ENCODE data around the gene ZNF710.
"Not testable (repeated sequence)": the region's sequence is repeated elsewhere in the genome, so short reads cannot be mapped to it uniquely, and the experiment has no call there.

Gene ZNF710, protein sequence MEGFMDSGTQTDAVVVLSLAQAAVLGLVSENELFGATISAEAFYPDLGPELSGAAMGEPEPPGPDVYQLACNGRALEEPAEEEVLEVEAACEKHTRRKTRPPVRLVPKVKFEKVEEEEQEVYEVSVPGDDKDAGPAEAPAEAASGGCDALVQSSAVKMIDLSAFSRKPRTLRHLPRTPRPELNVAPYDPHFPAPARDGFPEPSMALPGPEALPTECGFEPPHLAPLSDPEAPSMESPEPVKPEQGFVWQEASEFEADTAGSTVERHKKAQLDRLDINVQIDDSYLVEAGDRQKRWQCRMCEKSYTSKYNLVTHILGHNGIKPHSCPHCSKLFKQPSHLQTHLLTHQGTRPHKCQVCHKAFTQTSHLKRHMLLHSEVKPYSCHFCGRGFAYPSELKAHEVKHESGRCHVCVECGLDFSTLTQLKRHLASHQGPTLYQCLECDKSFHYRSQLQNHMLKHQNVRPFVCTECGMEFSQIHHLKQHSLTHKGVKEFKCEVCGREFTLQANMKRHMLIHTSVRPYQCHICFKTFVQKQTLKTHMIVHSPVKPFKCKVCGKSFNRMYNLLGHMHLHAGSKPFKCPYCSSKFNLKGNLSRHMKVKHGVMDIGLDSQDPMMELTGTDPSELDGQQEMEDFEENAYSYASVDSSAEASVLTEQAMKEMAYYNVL

DNA sequence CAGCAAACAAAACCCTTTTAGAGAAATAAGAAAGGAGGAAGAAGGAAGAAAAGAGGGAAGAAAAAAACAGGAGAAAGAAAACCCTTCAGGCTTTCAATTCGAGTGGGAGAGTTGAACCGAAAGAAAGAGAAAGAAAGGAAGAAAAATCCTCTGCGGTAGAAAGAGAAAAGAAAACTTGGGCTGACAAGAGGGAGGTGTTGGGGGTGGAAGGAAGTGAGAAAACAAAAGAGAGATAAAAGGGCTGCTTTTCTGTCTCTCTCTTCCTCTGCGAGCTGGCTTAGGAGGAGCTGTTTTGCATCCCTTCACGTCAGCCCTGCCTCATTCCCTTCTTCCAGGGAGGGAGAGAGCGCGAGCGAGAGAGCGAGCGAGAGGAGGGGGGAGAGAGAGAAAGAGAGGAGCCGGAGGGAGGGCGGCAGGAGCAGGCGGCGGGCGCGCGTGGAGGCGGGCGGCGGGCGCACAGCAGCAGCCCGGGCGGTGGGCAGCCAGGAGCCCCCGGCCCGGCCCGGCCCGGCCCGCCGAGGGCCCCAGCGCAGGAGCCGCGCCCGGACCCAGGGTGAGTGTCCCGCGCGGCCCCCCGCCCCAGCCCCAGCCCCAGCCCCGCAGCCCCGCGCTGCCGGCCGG lies at the start of gene ZNF710:
ZNF710 (plus strand) TSS at position 263 of the 621 bp plus-strand sequence. CDS start 65,814 bp downstream, outside the sequence.
- no peak for DNase-seq (ENCODE audit: low read depth in 4 of 4, low spot score in 1 of 4)

DNA sequence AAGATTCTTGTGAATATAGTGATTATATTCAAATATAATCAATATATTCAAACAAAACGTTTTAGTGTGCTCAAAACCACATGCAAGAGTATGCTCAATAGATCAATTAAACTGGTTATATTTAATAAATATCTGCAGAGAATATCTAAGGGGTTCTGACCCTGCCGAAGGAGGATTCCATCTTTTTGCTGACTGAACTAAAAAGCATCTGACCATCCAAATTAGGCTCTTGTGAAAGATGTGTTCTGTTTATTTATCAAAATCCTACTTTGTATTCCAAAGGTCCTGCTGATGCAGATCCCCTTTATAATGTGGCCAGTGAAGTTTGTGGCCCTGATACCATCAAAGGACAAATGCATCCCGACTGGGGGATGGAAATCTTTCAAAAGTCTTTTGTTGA lies 46.6 kb upstream of the ZNF710 start:
- DNase-seq (ENCODE audit: low read depth in 4 of 4, low spot score in 1 of 4), result no peak

DNA sequence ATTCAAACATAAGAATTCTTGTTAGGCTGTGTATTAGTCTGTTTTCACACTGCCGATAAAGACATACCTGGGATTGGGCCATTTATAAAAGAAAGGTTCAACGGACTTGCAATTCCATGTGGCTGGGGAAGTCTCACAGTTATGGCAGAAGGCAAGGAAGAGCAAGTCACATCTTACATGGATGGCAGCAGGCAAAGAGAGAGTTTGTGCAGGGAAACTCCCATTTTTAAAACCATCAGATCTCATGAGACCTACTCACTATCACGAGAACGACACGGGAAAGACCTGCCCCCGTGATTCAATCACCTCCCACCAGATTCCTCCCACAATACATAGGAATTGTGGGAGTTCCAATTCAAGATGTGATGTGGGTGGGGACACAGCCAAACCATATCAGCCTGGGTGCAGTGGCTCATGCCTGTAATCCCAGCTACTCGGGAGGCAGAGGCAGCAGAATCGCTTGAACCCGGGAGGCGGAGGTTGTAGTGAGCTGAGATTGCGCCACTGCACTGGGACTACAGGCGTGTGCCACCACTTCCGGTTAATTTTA lies 45.6 kb upstream of the ZNF710 start:
- not testable (repeated sequence) for DNase-seq (ENCODE audit: low read depth in 4 of 4, low spot score in 1 of 4)

DNA sequence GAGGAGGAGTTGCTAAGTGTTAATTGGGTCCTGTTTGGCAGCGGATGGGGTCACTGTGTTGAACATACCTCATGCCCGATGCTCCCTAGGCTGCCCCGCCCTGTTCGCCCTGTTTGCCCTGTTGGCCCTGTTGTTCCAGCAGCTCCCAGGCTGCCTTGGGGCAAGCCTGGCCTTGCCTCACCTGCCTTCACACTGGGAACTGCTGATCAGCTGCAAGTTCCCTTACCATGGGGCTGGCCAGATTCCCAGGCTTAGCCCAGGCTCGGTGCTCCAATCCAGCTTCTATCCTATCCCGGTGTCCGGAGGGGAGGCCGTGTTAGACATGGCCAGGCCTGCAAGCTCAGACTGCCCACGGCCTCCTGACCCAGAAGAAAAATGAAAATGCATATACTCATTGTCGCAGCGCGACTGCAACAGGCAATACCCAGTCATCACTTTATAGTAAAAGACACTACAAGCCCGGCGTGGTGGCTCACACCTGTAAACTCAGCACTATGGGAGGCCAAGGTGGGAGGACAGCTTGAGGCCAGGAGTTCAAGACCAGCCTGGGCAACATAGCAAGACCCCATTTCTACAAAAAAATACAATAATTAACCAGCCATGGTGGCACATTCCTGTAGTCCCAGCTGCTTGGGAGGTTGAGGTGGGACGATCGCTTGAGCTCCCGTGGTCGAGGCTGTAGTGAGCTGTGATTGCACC lies 42.9 kb upstream of the ZNF710 start:
- DNase-seq (ENCODE audit: low read depth in 4 of 4, low spot score in 1 of 4), result no peak

DNA sequence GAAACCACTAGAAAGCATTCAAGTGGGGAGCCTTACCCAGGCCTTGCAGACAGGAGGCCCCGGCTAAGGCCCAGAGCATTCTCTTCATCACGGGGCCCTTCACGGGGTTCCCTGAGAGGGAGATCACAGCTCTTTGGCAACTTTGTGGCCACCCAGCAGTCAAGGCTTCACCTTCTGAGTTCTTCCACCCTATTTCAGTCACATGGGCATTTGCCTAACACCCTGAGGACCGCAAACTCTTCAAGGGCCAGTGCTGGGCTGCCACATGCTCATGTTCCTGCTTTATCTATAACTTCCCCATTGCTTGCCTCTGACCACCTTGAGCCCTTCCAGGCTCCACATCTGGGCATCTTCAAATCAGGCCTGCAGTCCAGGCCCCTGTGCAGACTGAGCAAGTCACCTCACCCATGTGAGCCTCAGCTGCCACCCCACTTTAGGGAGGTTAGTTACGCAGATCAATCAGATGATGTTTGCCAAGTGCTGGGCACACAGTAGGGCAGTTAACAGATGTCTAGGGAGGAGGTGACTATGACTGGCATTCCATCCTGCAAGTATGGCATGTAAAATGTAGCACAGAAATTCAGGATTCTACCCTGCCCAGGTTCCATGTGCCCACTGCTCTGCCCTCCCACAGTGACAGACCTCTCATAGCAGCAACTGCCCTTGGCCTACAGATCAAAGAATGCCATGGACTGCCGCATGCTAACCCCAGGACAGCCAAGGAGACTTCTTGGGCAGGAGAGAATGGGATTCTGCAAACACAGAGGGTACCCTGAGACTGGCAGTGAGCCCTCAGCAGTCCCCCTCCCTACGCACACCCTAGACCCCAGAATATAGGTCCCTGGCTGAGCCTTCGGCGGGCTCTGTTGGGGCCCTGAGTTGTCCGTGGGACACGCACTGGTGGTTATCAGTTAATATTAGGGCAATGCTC lies 37.6 kb upstream of the ZNF710 start:
- no peak for DNase-seq (ENCODE audit: low read depth in 4 of 4, low spot score in 1 of 4)

DNA sequence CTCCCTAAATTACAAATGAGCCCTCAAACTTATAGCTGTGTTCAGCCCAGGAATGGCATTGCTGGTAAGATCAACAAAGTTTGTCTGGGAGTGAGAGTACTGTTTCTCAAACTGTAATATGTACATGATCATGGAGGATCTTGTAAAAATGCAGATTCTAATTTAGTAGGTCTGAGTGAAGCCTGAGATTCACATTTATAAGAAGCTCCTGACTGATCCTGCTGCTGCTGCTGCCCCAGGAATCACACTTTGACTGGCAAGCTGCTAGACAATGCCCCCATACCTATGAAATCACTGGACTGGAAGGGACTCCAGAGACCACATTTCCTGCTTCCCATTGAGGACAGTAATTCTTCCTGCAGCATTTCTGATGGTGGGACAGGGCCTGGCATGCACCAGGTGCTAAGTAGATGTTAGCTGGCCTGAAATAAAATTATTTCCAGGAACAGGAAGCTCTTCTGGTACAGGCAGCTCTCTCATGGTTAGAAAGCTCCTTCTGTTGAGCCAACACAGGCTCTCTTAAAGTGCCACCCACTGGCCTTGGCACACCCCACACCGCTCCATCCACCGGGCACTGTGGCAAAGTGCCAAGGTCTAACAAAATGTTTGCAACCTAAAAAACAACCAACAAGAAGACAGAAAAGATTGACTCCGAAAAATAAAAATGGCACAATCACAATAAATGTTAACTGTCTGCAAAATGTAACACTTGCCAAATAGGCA lies 36.7 kb upstream of the ZNF710 start:
- DNase-seq (ENCODE audit: low read depth in 4 of 4, low spot score in 1 of 4), result no peak

DNA sequence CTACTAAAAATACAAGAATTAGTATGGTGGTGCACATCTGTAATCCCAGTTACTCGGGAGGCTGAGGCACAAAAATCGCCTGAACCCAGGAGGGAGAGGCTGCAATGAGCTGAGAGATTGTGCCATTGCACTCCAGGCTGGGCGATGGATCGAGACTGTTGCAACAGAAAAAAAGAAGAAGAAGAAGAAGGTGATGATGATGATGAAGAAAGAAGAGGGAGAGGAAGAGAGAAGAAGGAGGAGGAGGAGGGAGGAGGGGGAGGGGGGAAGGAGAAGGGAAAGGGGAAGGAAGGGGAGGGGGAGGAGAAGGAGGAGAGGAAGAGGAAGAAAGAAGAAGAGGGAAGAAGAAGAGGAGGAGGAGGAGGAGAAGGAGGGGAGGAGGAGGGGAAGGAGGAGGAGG lies 33.2 kb upstream of the ZNF710 start:
- DNase-seq (ENCODE audit: low read depth in 4 of 4, low spot score in 1 of 4), result no peak

DNA sequence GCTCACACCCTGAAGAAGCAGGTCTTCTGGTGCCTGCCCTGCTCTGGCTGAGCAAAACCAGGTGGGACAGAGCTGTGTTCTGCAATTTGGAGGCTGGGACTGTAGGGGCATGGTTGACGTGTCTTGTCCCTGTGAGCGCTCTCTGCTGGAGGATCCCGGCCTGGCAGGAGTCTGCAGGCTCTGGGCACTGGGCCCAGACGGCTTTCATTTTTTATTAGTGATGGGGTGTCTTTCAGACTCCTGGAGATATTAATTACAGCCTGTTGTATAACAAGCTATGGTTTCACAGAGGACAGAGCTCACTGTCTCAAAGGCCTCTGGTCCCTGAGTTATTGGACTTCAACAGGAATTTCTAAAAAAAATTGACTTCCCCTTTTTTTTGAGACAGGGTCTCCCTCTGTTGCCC lies 29.5 kb upstream of the ZNF710 start:
- DNase-seq (ENCODE audit: low read depth in 4 of 4, low spot score in 1 of 4), result peak; percentile 1 to 36 (median 5)

DNA sequence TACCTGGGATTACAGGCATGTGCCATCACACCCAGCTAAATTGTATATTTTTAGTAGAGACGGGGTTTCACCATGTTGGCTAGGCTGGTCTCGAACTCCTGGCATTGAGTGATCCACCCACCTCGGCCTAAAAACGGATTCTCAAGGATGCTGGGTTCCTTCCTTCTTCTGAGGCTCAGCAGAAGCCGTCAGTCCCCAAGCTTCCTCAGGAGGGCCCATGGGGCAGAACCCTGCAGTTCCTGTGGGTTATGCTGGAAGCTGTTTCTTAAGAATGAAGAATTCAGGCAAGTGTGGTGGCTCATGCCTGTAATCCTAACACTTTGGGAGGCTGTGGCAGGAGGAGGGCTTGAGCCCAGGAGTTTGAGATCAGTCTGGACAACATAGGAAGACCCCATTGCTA lies 29.0 kb upstream of the ZNF710 start:
- no peak for DNase-seq (ENCODE audit: low read depth in 4 of 4, low spot score in 1 of 4)

DNA sequence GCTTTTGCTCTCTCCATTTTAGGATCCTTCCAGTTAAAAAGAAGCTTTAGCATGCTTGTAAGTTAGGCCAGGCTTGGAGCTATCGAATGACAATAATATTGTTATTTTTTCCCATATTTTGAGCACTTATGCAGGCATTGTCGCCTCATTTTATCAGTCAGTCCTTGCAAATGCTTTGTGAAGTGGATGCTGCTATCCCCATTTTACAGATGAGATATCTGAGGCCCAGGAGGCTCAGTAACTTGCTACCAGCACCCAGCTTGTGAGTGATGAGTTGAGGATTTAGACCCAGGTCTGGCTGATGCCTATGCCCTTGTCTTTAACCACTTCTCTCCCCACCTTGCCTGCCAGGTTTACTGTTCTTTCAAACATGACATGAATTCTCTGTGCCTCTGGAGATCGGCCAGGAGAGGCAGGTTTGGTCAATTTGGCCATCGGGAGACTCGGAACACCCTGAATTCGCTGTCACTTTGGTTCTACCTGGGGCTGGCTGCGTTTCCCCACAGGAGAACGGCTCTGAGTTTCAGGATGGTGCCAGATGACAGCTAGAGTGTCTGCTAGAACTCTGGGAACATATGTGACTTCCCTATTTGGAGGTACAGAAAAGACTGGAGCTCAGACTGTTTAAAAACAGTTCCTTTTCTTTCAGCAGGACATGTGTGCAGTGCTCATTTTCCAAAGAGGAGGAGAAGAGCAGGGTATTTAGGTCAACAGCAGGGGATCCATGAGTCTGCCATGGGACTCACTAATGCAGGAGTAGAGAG lies 25.5 kb upstream of the ZNF710 start:
- no peak for DNase-seq (ENCODE audit: low read depth in 4 of 4, low spot score in 1 of 4)

DNA sequence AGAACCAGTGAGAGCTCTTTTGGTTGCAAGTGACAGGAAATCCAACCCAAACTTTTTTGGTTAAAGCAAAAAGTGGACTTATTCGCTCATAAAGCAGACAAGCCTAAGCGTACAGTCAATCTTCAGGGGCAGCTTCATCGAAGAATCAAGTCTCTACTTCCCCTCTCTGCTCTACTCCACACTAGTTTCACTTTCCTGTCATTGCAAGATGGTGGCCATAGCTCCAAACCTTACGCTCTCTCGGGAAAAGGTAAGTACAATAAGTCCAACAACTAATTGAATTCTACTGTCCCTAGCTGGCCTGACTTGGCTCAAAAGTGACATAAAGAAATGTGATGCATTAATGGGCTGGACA lies 24.9 kb upstream of the ZNF710 start:
- DNase-seq (ENCODE audit: low read depth in 4 of 4, low spot score in 1 of 4), result no peak

DNA sequence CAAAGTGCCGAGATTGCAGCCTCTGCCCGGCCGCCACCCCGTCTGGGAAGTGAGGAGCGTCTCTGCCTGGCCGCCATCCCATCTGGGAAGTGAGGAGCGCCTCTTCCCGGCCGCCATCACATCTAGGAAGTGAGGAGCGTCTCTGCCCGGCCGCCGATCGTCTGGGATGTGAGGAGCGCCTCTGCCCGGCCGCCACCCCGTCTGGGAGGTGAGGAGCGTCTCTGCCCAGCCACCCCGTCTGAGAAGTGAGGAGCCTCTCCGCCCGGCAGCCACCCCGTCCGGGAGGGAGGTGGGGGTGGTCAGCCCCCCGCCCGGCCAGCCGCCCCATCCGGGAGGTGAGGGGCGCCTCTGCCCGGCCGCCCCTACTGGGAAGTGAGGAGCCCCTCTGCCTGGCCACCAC lies 23.3 kb upstream of the ZNF710 start:
- DNase-seq (ENCODE audit: low read depth in 4 of 4, low spot score in 1 of 4), result not testable (repeated sequence)

DNA sequence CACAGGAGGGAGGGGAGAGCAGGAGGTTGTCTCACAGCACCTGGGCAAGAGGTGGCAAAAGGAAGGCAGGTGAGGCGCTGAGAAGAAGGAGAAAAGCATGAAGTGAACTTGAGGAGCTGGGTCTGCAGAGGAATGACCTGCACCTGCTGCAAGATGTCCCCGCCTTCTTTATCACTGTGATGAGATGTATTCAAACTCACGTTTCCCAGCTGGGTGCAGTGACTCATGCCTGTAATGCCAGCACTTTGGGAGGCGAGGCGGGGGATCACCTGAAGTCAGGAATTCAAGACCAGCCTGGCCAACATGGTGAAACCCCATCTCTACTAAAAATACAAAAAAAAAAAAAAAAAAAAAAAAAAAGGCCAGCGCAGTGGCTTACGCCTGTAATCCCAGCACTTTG lies 22.2 kb upstream of the ZNF710 start:
- DNase-seq (ENCODE audit: low read depth in 4 of 4, low spot score in 1 of 4), result no peak

DNA sequence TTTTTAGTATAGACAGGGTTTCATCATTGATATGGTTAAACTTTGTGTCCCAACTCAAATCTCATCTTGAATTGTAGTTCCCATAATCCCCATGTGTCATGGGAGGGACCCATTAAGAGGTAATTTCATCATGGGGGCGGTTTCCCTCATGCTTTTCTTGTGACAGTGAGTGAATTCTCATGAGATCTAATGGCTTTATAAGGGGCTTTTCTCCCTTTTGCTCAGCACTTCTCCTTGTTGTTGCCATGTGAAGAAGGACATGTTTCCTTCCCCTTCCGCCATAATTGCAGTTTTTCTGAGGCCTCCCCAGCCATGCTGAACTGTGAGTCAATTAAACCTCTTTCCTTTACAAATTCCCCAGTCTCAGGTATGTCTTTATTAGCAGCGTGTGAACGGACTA lies 20.2 kb upstream of the ZNF710 start:
- DNase-seq (ENCODE audit: low read depth in 4 of 4, low spot score in 1 of 4), result no peak

DNA sequence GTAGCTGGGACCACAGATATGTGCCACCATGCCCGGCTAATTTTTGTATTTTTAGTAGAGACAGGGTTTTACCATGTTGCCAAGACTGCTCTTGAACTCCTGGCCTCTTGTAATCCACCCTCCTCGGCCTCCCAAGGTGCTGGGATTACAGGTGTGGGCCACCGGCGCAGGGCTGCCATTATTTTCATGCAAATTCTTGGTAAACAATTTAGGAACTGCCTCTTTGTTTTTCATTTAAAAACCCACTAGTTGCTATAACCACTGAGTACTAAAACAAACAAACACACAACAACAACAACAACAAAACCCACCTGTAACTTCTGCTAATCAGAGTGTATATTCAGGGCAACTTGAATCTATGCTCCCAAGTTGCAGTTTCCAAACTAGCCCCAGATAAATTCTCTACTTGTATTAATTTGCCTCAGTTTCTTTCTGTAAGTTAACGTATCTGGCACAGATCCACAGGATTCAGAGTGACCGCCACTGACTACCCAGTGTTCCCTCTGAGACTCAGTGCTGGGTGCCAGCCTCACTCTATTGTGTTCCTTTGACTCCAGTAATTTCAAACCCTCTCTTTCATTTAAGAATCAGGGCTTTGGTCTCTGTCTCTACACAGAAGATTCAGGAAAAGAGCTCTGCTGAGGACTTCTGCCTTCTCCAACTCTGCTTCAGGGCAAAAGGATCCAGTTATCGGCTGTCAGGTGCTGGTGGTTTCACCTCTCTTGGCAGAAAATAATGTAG lies 18.6 kb upstream of the ZNF710 start:
- DNase-seq (ENCODE audit: low read depth in 4 of 4, low spot score in 1 of 4), result no peak

DNA sequence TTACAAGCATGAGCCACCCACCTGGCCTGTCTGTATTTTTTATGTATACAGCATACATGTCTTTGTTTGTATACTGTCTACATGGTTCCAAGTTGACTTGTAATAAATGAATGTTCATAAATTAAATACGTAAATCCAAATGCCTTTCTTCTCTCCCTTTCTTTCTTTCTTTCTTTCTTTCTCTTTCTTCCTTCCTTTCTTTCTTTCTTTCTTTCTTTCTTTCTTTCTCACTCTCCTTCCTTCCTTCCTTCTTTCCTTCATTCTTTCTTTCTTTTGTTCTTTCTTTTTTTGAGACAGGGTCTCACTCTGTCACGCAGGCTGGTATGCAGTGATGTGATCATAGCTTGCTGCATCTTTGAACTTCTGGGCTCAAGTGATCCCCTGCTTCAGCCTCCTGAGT lies 17.1 kb upstream of the ZNF710 start:
- no peak for DNase-seq (ENCODE audit: low read depth in 4 of 4, low spot score in 1 of 4)

DNA sequence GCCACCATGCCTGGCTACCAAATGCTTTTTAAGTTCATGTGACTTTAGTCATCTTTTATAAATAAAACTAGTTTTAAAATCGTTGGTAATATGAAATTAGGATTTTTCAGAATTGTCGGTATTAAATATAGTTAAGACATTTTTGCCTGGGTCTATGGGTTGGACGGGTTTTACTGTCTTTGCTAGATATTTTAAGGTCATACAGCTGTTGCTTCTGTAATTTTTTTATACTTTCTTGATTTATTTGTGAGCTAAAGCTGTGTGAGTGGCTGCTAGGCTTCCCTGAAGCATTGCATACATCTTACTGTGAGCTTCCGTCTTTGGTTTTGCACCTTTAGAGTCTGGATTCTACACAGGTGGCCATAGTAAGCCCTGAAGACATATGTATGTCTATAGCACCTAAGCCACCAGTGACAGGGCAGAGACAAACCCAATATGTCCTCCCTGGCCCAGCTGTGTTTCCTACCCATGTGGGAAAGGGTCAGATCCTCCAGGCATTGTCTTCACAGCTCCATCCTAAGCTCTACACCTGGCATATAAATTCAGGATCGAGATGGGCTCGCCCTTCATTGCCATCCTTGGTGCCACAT lies 16.6 kb upstream of the ZNF710 start:
- no peak for DNase-seq (ENCODE audit: low read depth in 4 of 4, low spot score in 1 of 4)

DNA sequence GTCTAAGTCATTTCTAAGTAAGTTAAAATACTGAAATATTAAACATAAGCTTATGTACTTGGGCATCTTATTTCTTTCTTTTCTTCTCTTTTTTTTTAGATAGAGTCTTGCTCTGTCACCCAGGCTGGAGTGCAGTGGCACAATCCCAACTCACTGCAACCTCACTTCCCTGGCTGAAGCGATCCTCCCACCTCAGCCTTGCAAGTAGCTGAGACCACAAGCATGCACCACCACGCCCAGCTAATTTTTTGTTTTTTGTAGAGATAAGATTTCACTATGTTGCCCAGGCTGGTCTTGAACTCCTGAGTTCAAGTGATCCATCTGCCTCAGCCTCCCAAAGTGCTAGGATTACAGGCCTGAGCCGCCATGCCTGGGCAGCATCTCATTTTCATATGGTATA lies 16.0 kb upstream of the ZNF710 start:
- DNase-seq (ENCODE audit: low read depth in 4 of 4, low spot score in 1 of 4), result no peak
